NB4 (cell line): ENCODE measurements around the gene FAM184B.

Source experiments
- CTCF ChIP-seq: IDR thresholded peaks from one replicate; pipeline ENCODE4 v1.5.1; 2012; ENCODE audit warnings: low read depth, low read length
- MYC ChIP-seq: IDR thresholded peaks from 2 replicates; pipeline ENCODE4 v1.6.1; 2011; ENCODE audit warnings: low read depth, low read length
- POLR2A ChIP-seq: IDR thresholded peaks from 2 replicates; pipeline ENCODE4 v1.6.1; 2011; ENCODE audit warnings: mild to moderate bottlenecking; ENCODE audit not compliant: insufficient read length; ENCODE audit errors: extremely low read depth

DNA sequence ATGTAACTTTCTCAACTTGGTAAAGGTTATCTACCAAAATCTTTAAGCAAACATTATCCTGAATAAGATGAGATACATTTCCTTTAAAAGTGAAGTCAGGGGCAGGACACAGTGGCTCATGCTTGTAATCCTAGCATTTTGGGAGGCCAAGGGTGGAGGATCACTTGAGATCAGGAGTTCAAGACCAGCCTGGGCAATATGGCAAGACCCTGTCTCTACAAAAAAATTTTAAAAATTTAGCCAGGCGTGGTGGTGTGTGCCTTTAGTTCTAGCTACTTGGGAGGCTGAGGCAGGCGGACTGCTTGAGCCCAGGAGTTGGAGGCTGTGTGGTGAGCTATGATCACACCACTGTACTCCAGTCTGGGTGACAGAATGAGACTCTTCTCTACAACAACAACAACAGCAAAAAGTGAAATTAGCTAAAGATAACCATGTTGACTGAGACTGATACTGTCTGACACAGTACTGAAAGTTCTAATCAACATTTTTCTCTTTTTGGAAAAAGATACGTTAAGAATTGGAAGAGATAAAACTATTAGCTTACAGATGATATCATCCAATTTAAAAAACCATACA lies 24.2 kb upstream of the FAM184B start:
- no peak for TF ChIP-seq CTCF
- no peak for TF ChIP-seq POLR2A
- TF ChIP-seq MYC = no peak
